22Rv1 (cell line): ENCODE results near the gene SCCPDH.
A peak's percentile ranks its signal among the peaks of the same experiment; 100 is the strongest.

Experiments
- H3K27ac ChIP-seq: fragments of 450-650 bp; 2 replicates; pipeline ENCODE4 v1.5.1; 2017
- CTCF ChIP-seq: fragments of 450-650 bp; IDR thresholded peaks from 2 replicates; pipeline ENCODE4 v1.5.1; 2017; ENCODE audit warnings: mild to moderate bottlenecking
- ZFX ChIP-seq: fragments of 450-650 bp; IDR thresholded peaks from 2 replicates; pipeline ENCODE4 v1.6.1; 2017; ENCODE audit warnings: antibody characterized with exemption, borderline replicate concordance

SCCPDH gene

GRCh38 chr1:246794048-246794827 lies 70.0 kb downstream of the SCCPDH start:
- TF ChIP-seq CTCF: no peak
- no peak for TF ChIP-seq ZFX
- H3K27ac ChIP-seq: no peak overlapping the region

- TF ChIP-seq ZFX (no peak), CTCF (no peak)
- no peak overlapping the region for H3K27ac ChIP-seq
Measured at GRCh38 chr1:246794828-246795671, 70.8 kb downstream of the SCCPDH start.

GRCh38 chr1:246795906-246796694 lies 71.9 kb downstream of the SCCPDH start:
- no peak for TF ChIP-seq ZFX
- no peak for TF ChIP-seq CTCF
- no peak overlapping the region for H3K27ac ChIP-seq

GRCh38 chr1:246797157-246797556 lies 72.9 kb downstream of the SCCPDH start:
- H3K27ac ChIP-seq: peak overlapping the region; percentile 47
- TF ChIP-seq CTCF: no peak
- TF ChIP-seq ZFX: no peak

GRCh38 chr1:246797597-246797996 lies 73.4 kb downstream of the SCCPDH start:
- TF ChIP-seq CTCF (no peak), ZFX (no peak)
- H3K27ac ChIP-seq: peak overlapping the region; percentile 47

GRCh38 chr1:246798107-246798506 lies 73.9 kb downstream of the SCCPDH start:
- TF ChIP-seq ZFX: no peak
- TF ChIP-seq CTCF: no peak
- peak overlapping the region; percentile 47; the same call in 1 of the 2 replicates for H3K27ac ChIP-seq
